Left colon (tissue), 2 donors: ENCODE data around the gene POM121C. TPM values are rescaled to one million over a fixed set of nuclear protein-coding genes. Genes with fewer than 3 reads are reported as not detected.
A peak's percentile ranks its signal among the peaks of the same experiment; 100 is the strongest.
"Not testable (repeated sequence)": the region's sequence is repeated elsewhere in the genome, so short reads cannot be mapped to it uniquely, and the experiment has no call there.

Experiments
- ATAC-seq: fragments of 200-7000 bp; cut with Tn5 transposase; one replicate; pipeline ENCODE4 v1.9.1; 2020; ENCODE audit warnings: mild to moderate bottlenecking, moderate library complexity
- DNase-seq, 2 donors: peaks; one replicate each; pipeline ENCODE4 v3.0.0-alpha.2; 2020
- intact Hi-C, 2 donors: fragments of 100-400 bp; cut with DNase I in 1 of 2; cut with micrococcal nuclease in 1 of 2; formaldehyde crosslinking; loops; one replicate each; pipeline versions ENCODE4 v1.11.2 to v1.14.0; 2022; cut with DNase I, micrococcal nuclease
- long read RNA-seq: library from polyadenylated mRNA; unstranded; transcript quantifications from one replicate; pipeline ENCODE4 v2.0.0, GENCODE V29; 2021
- total RNA-seq, 2 donors: library from RNA; stranded (reverse); fragmentation: NEBNext Ultra II Directional; extraction: Animal tissue kit (Norgen Biotek cat#: 25700); gene quantifications; one replicate each; pipeline ENCODE4 v1.2.1, GENCODE V29; 2021
- donor health status: DM: no; HTN: no; CAD: no.
- donor health status: DM: yes; HTN: yes; CAD: no.

The POM121C gene
- total RNA-seq: 10 to 100 TPM; 25.7 to 35.9 TPM
- long read RNA-seq, partial matches to known transcripts: 22 of 32 reads
- long read RNA-seq, other reads (novel, unspliced or antisense): 10 of 32 reads

DNA sequence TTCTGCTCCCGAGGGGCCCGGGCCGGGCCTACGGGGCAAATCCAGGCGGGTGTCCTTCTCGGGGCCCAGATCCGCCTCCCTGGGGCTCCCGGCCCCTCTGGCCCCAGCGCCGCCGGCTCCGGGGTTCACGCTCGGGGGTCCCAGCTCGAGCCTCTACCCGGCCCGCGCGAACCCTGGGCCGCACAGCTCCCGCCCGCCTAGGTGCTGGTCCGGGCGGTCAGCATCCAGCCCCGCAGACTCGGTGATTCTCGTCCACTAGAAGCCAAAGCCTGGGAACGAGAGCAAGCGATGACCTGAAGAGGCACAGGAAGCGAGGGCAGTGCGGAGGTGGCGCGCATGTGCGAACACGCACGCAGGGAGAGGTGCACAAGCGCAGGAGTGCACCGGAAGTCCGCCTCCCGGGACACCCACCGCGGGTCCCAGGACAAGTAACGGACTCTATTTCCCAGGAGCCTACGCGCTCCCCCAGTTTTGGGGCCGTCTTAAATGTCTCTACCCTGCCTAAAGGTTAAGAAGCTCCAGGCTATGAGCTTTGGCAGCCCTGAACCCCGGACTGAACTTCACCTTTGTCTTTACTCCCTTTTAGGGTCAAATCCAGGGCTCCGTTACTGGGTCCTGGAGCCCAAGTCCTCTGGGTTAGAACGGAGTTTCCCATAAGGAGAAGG lies at the start of gene POM121C:
Gene POM121C (minus strand): TSS at position 321 of the 665 bp plus-strand sequence. CDS start 44,803 bp downstream, outside the sequence.
- DNase-seq: peak; percentile 92 to 94
- ATAC-seq: peak; percentile 100
- intact Hi-C loops: not testable (repeated sequence)

DNA sequence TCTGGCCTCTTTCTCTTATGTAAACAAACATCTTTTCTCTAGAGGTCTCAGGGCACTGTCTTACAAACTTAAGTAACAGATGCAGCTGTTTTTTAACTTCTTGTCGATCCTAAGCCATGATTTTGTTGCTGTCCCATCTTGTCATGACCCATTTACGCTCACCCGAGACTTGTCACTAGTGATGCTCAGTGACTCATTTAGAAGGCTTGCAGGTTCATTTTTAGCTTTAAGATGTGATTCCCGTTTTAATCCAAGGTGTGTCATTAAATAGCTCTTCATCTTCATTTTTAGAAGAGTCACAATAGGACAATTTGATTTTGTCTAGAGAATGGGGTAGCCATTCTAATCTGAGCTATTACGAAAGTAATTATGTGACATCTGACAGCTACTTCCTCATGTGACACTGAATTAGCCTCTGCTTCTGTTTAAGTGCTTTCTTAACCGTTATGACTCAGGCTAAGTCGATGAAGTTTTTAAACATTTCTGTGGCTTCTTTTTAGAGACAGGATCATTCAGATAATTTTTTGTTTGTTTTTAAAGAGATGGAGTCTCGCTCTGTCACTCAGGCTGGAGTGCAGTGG lies 48.7 kb upstream of the POM121C start:
- no peak for ATAC-seq
- DNase-seq: no peak
- intact Hi-C loops: no loop called here

DNA sequence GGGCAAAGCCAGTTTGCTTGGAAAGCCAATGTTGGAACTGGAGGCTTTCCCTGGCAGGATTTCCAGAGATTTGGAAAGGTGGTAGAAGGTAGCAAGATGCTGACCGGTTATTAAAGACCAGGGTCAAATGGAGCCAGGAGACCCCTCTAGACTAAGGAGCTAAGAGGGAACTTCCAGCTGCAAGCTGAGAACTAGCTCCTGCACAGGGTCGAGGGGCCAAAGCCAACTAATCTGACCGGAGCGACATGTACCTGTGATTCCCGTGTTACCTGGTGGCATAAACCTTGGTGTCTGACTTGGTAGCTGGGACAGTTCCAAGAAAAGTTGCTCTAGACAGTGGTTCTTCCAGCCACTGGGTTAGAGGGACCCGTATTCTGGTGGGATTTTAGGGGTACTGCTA lies 47.8 kb upstream of the POM121C start:
- no peak for DNase-seq
- intact Hi-C loops: no loop called here
- no peak for ATAC-seq

DNA sequence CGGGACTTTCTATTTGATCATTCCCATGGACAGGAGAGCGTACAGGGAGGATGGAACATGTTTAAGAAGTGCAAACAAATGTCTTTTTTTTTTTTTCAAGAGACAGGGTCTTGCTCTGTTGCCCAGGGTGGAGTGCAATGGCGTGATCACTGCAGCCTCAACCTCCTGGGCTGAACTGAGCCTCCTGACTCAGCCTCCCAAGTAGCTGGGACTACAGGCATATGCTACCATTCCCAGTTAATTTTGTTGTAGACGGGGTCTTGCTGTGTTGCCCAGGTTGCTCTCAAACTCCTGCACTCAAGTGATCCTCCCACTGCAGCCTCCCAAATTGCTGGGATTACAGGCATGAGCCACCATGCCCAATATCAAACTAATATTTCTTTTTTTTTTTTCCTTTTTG lies 46.5 kb upstream of the POM121C start:
- DNase-seq: no peak
- ATAC-seq: no peak
- intact Hi-C loops: no loop called here

DNA sequence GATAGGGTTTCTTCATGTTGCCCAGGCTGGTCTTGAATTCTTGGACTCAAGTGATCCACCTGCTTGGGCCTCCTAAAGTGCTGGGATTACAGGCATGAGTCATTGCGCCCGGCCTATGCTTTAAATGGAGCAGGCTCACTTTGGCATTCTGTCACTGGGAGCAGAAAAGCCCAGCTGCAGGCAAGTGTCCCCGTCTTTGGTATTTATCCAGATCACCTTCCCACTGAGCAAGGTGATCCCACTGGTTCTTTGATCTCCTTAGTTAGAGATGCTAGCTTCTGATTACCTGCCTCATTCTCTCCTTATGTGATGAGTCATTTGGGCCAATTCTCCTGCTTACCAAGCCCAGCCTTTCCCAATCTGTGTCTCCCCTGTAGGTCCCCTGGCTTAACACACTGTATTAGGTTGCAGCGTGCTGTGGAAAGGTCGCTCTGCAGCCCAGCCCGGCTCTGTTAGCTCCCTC lies 45.3 kb upstream of the POM121C start:
- no peak for DNase-seq
- intact Hi-C loops: no loop called here
- ATAC-seq: no peak

DNA sequence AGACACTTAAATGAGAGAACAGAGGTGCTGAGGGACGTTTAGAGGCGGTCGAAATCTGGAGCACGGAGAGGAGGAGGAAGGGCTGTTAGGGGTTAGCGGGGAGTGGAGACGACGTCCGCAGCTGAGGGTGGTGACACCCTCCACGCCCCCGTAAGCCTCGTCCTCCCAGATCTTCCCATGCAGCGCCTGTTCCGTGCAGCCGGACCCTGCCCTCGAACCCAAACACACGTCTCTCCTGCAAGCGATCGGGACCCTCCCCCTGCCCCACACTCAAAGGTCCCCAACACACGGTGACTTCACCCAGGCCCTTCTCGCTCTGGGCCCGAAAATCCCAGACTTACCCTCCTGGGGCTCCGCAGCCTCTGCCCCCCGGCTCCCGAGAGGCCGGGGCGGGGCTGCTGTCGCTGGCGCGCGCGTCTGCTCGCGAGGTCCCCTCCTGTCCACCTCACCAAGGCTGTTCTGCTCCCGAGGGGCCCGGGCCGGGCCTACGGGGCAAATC lies 41.2 kb upstream of the POM121C start:
- intact Hi-C loops: not testable (repeated sequence)
- DNase-seq: peak; percentile 24 to 28
- ATAC-seq: peak; percentile 25

DNA sequence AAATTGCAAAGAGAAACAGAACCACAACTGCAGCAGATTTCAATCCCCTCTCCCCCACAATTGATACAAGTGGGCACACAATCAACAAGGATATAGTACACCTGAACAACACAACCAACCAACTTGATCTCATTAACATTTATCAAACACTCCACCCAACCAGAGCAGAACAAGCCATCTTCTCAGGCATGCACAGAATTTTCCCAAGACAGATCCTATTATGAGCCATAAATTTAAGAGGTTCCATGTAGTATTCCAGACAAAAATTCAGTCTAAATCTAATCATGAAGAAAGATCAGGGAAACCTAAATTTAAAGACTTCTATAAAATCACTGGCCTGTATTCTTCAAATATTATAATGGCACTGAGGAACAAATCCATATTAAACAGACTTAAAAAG lies 35.6 kb upstream of the POM121C start:
- ATAC-seq, DNase-seq, intact Hi-C loops: not testable (repeated sequence)

DNA sequence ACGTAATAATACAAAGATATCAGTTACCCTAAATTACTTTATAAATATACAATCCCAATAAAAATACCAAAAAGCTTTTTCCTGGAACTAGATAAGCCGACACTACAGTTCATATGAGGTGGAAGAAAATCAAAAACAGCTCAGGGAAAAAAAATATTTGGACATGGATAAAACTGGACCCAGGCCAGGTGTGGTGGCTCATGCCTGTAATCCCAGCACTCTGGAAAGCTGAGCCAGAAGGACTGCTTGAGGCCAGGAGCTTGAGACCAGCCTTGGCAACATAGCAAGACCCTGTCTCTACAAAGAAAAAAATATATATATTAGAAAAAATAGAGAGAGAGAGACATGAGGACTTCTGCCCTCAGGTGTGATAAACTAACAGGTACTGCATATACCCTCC lies 32.7 kb upstream of the POM121C start:
- intact Hi-C loops, ATAC-seq: not testable (repeated sequence)

DNA sequence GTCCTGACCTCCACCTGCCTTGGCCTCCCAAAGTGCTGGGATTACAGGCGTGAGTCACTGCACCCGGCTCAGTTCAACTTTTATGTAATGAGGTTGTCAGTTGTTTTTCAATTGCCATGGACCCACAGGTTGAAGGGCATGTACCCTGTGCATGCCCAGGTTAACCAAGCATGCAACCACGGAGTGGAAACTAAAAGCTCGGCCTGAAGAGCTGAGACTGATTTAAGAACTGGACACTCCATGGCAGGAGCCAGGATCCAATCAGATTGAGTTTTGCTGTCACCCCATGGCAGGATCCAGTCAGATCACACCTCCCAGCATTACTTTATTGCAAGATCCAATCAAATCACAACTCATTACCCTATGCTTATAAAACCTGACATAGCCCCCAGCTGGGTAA lies 22.9 kb upstream of the POM121C start:
- ATAC-seq, DNase-seq, intact Hi-C loops: not testable (repeated sequence)

More for the DNA sequence above, 32.7 kb upstream of the POM121C start:
- not testable (repeated sequence) for DNase-seq

DNA sequence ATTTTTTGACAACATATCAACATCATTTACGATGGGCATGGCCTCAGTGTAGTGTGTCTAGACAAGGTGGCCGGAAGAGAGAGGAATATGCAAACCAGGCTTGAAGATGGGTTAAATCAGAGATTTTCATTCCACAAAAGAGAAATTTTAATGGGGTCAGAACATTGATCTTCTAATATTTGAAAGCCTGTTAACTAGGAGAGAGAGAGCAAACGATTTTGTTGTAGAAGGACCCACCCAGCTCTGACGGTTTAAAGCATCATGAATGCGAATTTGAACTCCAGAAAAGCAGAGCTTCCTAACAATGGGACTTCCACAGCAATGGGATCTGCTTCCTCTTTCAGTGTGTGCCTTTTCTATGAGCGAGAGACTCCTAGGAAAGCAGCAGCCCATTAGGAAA lies 5.9 kb upstream of the POM121C start, which contains the start of gene SPDYE5:
Gene SPDYE5 (plus strand): TSS at position 301 of the 400 bp plus-strand sequence. CDS start 1,728 bp downstream, outside the sequence.
- intact Hi-C loops, ATAC-seq, DNase-seq: not testable (repeated sequence)

DNA sequence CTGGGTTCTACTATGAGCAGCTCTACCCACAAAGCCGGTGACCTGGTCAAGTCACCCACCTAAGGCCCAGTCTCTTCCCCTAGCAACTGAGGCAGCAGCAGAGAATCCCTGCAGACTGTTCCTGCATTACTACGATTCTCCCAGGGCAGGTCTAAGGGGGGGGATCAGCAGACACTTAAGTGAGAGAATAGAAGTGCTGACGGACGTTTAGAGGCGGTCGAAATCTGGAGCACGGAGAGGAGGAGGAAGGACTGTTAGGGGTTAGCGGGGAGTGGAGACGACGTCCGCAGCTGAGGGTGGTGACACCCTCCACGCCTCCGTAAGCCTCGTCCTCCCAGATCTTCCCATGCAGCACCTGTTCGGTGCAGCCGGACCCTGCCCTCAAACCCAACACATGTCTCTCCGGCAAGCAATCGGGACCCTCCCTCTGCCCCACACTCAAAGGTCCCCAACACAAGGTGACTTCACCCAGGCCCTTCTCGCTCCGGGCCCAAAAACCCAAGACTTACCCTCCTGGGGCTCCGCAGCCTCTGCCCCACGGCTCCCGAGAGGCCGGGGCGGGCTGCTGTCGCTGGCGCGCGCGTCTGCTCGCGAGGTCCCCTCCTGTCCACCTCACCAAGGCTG lies 632 bp downstream of the POM121C start:
- ATAC-seq: peak; percentile 43
- DNase-seq: peak in 1 of 2 donors; percentile 18
- intact Hi-C loops: not testable (repeated sequence)

DNA sequence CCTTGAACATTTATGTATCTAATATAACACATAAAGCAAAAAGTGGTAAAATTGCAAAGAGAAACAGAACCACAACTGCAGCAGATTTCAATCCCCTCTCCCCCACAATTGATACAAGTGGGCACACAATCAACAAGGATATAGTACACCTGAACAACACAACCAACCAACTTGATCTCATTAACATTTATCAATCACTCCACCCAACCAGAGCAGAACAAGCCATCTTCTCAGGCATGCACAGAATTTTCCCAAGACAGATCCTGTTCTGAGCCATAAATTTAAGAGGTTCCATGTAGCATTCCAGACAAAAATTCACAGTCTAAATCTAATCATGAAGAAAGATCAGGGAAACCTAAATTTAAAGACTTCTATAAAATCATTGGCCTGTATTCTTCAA lies 5.8 kb downstream of the POM121C start:
- ATAC-seq, DNase-seq, intact Hi-C loops: not testable (repeated sequence)

DNA sequence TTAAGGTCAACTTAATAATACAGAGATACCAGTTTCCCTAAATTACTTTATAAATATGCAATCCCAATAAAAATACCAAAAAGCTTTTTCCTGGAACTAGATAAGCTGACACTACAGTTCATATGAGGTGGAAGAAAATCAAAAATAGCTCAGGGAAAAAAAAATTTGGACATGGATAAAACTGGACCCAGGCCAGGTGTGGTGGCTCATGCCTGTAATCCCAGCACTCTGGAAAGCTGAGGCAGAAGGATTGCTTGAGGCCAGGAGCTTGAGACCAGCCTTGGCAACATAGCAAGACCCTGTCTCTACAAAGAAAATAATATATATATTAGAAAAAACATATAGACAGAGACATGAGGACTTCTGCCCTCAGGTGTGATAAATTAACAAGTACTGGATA lies 8.6 kb downstream of the POM121C start:
- DNase-seq, ATAC-seq, intact Hi-C loops: not testable (repeated sequence)

DNA sequence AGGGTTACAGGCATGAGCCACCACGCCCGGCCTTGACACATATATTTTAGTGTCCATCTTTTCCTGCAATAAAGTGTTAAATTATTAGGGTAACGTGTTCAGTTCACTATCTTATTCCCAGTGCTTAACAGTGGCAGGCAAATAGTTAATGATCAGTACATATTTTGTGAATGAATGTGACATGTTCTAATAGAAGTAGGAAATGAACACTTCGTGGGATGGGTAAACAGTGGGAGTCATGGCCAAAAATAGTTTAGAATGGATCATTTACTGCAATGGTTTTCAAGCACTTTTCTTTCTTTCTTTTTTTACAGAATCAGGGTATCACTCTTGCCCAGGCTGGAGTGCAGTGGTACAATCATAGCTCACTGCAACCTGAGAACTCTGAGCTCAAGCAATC lies 15.9 kb downstream of the POM121C start:
- DNase-seq, intact Hi-C loops, ATAC-seq: not testable (repeated sequence)

DNA sequence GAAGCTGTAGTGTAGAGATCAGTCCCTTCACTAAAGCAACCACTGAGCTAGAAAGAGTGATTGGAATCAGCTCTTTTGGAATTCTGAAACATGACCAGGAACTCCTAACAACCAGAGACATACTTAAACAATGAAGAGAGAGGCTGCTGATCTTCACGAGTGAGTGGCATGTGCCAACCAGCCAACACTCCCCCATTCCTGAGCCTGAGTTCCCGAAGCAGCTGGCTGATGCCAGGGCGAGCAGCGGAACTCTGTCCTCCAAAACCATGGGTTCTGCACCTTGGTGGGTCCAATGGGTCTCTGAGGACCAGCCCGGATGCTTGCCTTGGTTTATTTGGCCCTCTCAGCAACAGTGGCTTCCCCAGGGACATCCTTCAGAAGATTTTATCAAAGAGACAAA lies 25.6 kb downstream of the POM121C start:
- ATAC-seq, intact Hi-C loops: not testable (repeated sequence)

DNA sequence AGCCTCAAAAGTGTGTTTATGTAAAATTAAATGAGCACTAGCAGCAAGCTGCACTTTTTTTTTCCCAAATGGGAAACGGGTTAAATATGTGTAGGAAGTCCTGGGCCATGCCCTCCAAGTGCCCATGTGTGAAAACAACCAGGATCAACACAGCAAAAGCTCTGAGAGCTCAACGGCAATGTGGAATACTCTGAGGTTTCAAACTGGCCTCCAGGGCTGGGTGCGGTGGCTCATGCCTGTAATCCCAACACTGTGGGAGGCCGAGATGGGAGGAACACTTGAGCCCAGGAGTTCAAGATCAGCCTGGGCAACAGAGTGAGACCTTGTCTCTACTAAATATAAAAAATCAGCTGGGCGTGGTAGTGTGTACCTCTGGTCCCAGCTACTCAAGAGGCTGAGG lies 28.1 kb downstream of the POM121C start:
- intact Hi-C loops, ATAC-seq, DNase-seq: not testable (repeated sequence)

More for the DNA sequence above, 25.6 kb downstream of the POM121C start:
- not testable (repeated sequence) for DNase-seq

DNA sequence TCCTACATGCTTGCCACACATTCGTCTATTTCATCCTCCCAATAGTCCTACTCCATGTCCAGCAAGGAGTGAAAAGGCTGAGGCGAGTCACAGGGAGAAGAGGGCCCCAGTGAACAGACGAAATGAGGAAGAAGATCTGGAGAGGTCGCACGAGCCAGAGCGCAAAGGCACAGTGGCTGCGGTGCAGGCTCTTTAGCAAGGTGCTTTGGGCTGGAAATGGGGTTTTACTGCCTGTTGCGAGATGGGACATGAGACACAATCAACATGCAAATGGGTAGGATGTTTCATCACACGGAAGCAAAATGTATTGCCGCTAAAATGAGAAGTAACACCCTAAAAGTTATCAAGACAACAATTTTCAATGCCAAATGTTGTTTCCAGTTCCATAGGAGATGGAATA lies 29.7 kb downstream of the POM121C start:
- DNase-seq, ATAC-seq, intact Hi-C loops: not testable (repeated sequence)

DNA sequence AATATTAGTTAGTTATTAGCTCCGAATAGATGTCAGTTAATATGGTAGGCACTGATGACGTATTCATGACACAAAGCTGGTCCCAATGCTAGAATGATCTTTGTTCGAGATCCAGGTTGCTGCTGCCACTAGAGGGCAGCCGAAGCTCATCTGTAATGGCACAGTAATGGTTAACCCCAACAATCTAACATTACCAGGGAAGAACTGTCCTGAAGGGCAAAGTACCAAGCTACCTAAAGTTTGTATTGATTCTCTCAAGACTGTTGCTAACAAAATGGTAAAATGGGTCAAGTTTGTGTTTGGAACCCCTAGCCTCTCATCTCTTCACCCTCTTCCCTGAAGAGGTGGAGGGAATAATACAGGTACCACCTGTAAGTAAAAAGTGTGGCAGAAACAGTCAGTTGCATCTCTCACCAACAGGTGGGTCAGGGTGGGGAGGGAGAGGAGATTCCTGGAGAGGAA lies 33.6 kb downstream of the POM121C start:
- DNase-seq: not testable (repeated sequence)
- ATAC-seq: peak; percentile 93

DNA sequence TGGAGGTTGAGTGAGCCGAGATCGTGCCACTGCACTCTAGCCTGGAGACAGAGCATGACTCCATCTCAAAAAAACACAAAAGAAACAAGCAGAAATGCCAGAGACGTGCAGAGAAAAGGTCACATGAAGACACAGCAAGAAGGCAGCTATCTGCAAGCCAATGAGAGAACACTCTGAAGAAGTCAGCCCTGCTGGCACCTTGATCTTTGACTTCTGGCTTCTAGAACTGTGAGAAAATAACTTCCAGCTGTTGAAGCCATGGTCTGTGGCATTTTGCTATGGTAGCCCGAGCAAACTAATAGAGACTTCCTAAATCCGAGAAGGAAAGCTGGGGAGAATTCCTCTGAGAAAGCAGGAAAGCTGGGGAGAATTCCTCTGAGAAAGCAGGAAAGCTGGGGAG lies 36.2 kb downstream of the POM121C start:
- DNase-seq, intact Hi-C loops, ATAC-seq: not testable (repeated sequence)

More for the DNA sequence above, 33.6 kb downstream of the POM121C start:
- intact Hi-C loops: not testable (repeated sequence)
